K562 (cell line): Measurements from ENCODE around the gene DCXR. TPM values are rescaled to one million over a fixed set of nuclear protein-coding genes. Genes with fewer than 3 reads are reported as not detected.
A peak's percentile ranks its signal among the peaks of the same experiment; 100 is the strongest.

ENCODE experiments used
- HEY1 ChIP-seq: fragments of 250-450 bp; sonication (Bioruptor Pico); IDR thresholded peaks from 2 replicates; pipeline ENCODE4 v1.5.0; 2020; ENCODE audit warnings: mild to moderate bottlenecking, moderate library complexity, borderline replicate concordance
- ZBTB33 ChIP-seq: sonication (generic); formaldehyde crosslinking; IDR thresholded peaks from 2 replicates; pipeline ENCODE4 v1.8.1; 2023; ENCODE audit warnings: mild to moderate bottlenecking, missing genetic modification reagents
- ZNF445 ChIP-seq: fragments of 250-450 bp; sonication (Bioruptor Pico); IDR thresholded peaks from 2 replicates; pipeline ENCODE4 v1.4.0; 2020; ENCODE audit warnings: low read depth, mild to moderate bottlenecking, moderate library complexity
- polyA plus RNA-seq, 8 experiments: library from polyadenylated mRNA; depleted of rRNA in 4 of 8; stranded (reverse) in 5 of 8; unstranded in 3 of 8; fragments of >200 nt; fragmentation: Nextera tagmentation in 2 of 8; fragmentation: Illumina TruSeq in 1 of 8; extraction: Ambion mirVana in 2 of 8; extraction: Trizol in 1 of 8; gene quantifications; 2 replicates each; pipeline versions ENCODE4 v1.2.1 to v1.2.3, GENCODE V29; 2011 to 2014; ENCODE audit warnings: inconsistent platforms in 1 of 8, missing spikeins in 1 of 8
- total RNA-seq, 7 experiments: library from RNA; depleted of rRNA in 6 of 7; stranded (reverse); fragments of >200 nt in 6 of 7; fragmentation: Illumina TruSeq in 2 of 7; extraction: Trizol in 2 of 7; gene quantifications; 2 replicates each; pipeline versions ENCODE4 v1.2.1 to v1.2.3, GENCODE V29; 2011 to 2021; ENCODE audit warnings: low replicate concordance in 1 of 7
- TF ChIP-seq, protein P1 (sequence below): fragments of 250-450 bp; sonication (Bioruptor Pico); IDR thresholded peaks from 2 replicates; pipeline ENCODE4 v1.4.0; 2020; ENCODE audit warnings: mild to moderate bottlenecking, moderate library complexity

Gene DCXR
- total and polyA plus RNA-seq, 9 of the 15 experiments (the other 6 are each of a cell fraction or from before 2014, with no cell fraction given): 21.3 to 274 (median 156) TPM

- peak; percentile 95; the same call in 1 of the 2 replicates for TF ChIP-seq ZBTB33
- TF ChIP-seq, protein P1, sequence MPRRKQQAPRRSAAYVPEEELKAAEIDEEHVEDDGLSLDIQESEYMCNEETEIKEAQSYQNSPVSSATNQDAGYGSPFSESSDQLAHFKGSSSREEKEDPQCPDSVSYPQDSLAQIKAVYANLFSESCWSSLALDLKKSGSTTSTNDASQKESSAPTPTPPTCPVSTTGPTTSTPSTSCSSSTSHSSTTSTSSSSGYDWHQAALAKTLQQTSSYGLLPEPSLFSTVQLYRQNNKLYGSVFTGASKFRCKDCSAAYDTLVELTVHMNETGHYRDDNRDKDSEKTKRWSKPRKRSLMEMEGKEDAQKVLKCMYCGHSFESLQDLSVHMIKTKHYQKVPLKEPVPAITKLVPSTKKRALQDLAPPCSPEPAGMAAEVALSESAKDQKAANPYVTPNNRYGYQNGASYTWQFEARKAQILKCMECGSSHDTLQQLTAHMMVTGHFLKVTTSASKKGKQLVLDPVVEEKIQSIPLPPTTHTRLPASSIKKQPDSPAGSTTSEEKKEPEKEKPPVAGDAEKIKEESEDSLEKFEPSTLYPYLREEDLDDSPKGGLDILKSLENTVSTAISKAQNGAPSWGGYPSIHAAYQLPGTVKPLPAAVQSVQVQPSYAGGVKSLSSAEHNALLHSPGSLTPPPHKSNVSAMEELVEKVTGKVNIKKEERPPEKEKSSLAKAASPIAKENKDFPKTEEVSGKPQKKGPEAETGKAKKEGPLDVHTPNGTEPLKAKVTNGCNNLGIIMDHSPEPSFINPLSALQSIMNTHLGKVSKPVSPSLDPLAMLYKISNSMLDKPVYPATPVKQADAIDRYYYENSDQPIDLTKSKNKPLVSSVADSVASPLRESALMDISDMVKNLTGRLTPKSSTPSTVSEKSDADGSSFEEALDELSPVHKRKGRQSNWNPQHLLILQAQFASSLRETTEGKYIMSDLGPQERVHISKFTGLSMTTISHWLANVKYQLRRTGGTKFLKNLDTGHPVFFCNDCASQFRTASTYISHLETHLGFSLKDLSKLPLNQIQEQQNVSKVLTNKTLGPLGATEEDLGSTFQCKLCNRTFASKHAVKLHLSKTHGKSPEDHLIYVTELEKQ (CRISPR knock-in tag): no peak
- TF ChIP-seq ZNF445 (CRISPR knock-in tag): no peak
- TF ChIP-seq HEY1 (CRISPR knock-in tag): no peak
Observed at GRCh38 chr17:82029990-82030469, 7.5 kb downstream of the DCXR start (continued).
